GM12878 (cell line): Measurements from ENCODE around the gene KCNQ1. TPM values are rescaled to one million over a fixed set of nuclear protein-coding genes. Genes with fewer than 3 reads are reported as not detected.

ENCODE experiments used
- ATAC-seq: fragments of 200-7000 bp; cut with Tn5 transposase; 3 replicates; pipeline ENCODE4 v1.9.1; 2020; ENCODE audit warnings: mild to moderate bottlenecking, moderate library complexity
- BruUV-seq: library from RNA; stranded (reverse); fragments of 400-500 nt; replicated peaks from 2 replicates; lab custom pipeline; 2021; lab: Mats Ljungman, UMichigan
- CTCF ChIA-PET: fragments of 300-600 bp; sonication (Branson Sonifier 250); formaldehyde crosslinking; extraction: SDS; loops from one replicate; lab custom pipeline; 2021; ENCODE audit warnings: inconsistent platforms; lab: Yijun Ruan, JAX
- POLR2A ChIA-PET: fragments of 350-600 bp; formaldehyde crosslinking; extraction: SDS; loops from one replicate; lab custom pipeline; 2021; ENCODE audit warnings: inconsistent platforms; lab: Charles Lee
- RAD21 ChIA-PET: fragments of 300-600 bp; sonication (Branson Sonifier 250); formaldehyde crosslinking; loops from one replicate; lab custom pipeline; 2023; ENCODE audit warnings: antibody characterized with exemption; ENCODE audit not compliant: unreplicated experiment; lab: Charles Lee
- SMC1A ChIA-PET: fragments of 300-600 bp; sonication (Branson Sonifier 250); formaldehyde crosslinking; loops from one replicate; lab custom pipeline; 2023; ENCODE audit not compliant: unreplicated experiment, uncharacterized antibody; lab: Charles Lee
- DNase-seq: peaks from one replicate; pipeline ENCODE4 v3.0.0-alpha.2; 2011; ENCODE audit warnings: low read depth, low spot score
- FAIRE-seq: peaks from 3 replicates; lab custom pipeline; 2011; peaks lifted over from hg19 to GRCh38; lab: Jason Lieb, UNC
- H2AFZ ChIP-seq: 2 replicates; pipeline ENCODE4 v1.6.0; 2011; ENCODE audit warnings: low read depth, low read length, control low read depth; ENCODE audit not compliant: control insufficient read depth
- H3K27ac ChIP-seq: 2 replicates; pipeline ENCODE4 v1.5.1; 2011; ENCODE audit warnings: control low read depth; ENCODE audit not compliant: control insufficient read depth, insufficient read depth
- H3K27me3 ChIP-seq, 2 experiments: replicated peaks in 1 of 2; 2 replicates each; pipeline versions ENCODE4 v1.6.0 to v1.6.1; 2011; ENCODE audit warnings: low read length in 1 of 2; ENCODE audit not compliant: control insufficient read depth in 2 of 2, insufficient read depth in 2 of 2
- H3K36me3 ChIP-seq, 2 experiments: 2 replicates each; pipeline ENCODE4 v1.5.1; 2011; ENCODE audit warnings: low read length in 1 of 2; ENCODE audit not compliant: control insufficient read depth in 2 of 2, insufficient read depth in 2 of 2
- H3K4me1 ChIP-seq: 2 replicates; pipeline ENCODE4 v1.6.1; 2011; ENCODE audit warnings: mild to moderate bottlenecking, low read length, moderate library complexity, mixed read lengths; ENCODE audit not compliant: control insufficient read depth, insufficient read depth
- H3K4me2 ChIP-seq: 2 replicates; pipeline ENCODE4 v1.6.0; 2011; ENCODE audit warnings: control low read depth; ENCODE audit not compliant: control insufficient read depth, insufficient read depth
- H3K4me3 ChIP-seq: fragments of 200-600 bp; sonication (generic); 2 replicates; pipeline ENCODE4 v1.5.1; 2016
- H3K79me2 ChIP-seq: 2 replicates; pipeline ENCODE4 v1.6.0; 2011; ENCODE audit warnings: low read length; ENCODE audit not compliant: control insufficient read depth, insufficient read depth
- H3K9ac ChIP-seq: 2 replicates; pipeline ENCODE4 v1.8.0; 2011; ENCODE audit warnings: low read length, control low read depth, mixed read lengths; ENCODE audit not compliant: control insufficient read depth, insufficient read depth
- H3K9me3 ChIP-seq: replicated peaks from 3 replicates; pipeline ENCODE4 v1.5.1; 2011; ENCODE audit warnings: mild to moderate bottlenecking, low read length; ENCODE audit not compliant: control insufficient read depth, insufficient read depth
- H4K20me1 ChIP-seq: 2 replicates; pipeline ENCODE4 v1.6.0; 2011; ENCODE audit not compliant: control insufficient read depth, insufficient read depth
- FOS ChIP-seq: IDR thresholded peaks from 3 replicates; pipeline ENCODE4 v1.6.1; 2011; ENCODE audit warnings: borderline replicate concordance; ENCODE audit not compliant: insufficient read length; ENCODE audit errors: extremely low read depth
- NBN ChIP-seq: fragments of 450-650 bp; IDR thresholded peaks from 2 replicates; pipeline ENCODE4 v1.6.1; 2016
- NR2C2 ChIP-seq: IDR thresholded peaks from 2 replicates; pipeline ENCODE4 v1.6.1; 2011; ENCODE audit warnings: borderline replicate concordance, low read depth; ENCODE audit not compliant: control insufficient read depth, insufficient read length
- POLR2A ChIP-seq: IDR thresholded peaks from 2 replicates; pipeline ENCODE4 v1.6.1; 2011; ENCODE audit warnings: low read depth, mild to moderate bottlenecking, low read length
- SMARCA5 ChIP-seq: fragments of 450-650 bp; IDR thresholded peaks from 2 replicates; pipeline ENCODE4 v1.6.1; 2017; ENCODE audit warnings: mild to moderate bottlenecking
- SP1 ChIP-seq: IDR thresholded peaks from one replicate; pipeline ENCODE4 v1.6.1; 2011; ENCODE audit warnings: low read depth, low read length
- TCF3 ChIP-seq: IDR thresholded peaks from 2 replicates; pipeline ENCODE4 v1.6.1; 2012; ENCODE audit warnings: low read depth, mild to moderate bottlenecking, low read length, borderline replicate concordance; ENCODE audit not compliant: insufficient read depth
- ZNF384 ChIP-seq: IDR thresholded peaks from 2 replicates; pipeline ENCODE4 v1.6.1; 2012; ENCODE audit warnings: low read depth, mild to moderate bottlenecking, low read length, improper control_type of control experiment, borderline replicate concordance
- WGBS: methylation state at CpG from one replicate; pipeline ENCODE4 v1.1.6; 2016; ENCODE audit warnings: low lambda C conversion rate; ENCODE audit not compliant: insufficient replicate concordance, insufficient coverage; ENCODE audit errors: missing lambda C conversion rate; 5-methylcytosine and 5-hydroxymethylcytosine counted together
- in situ Hi-C: fragments of 300-500 bp; cut with MboI; formaldehyde crosslinking; loops from 9 replicates; pipeline ENCODE4 v1.14.3; 2018; ENCODE audit warnings: mixed read lengths
- intact Hi-C: fragments of 100-400 bp; cut with micrococcal nuclease; formaldehyde crosslinking; loops from one replicate; pipeline ENCODE4 v1.14.2; 2022; ENCODE audit not compliant: unreplicated experiment
- polyA plus RNA-seq, 11 experiments: library from polyadenylated mRNA; depleted of rRNA in 4 of 11; unstranded in 6 of 11; stranded (reverse) in 5 of 11; fragments of >200 nt; fragmentation: Nextera tagmentation in 4 of 11; fragmentation: Illumina TruSeq in 1 of 11; extraction: Ambion mirVana in 4 of 11; extraction: Trizol in 1 of 11; gene quantifications; 1 replicate in 1 of 11; 2 replicates in 10 of 11; pipeline versions ENCODE4 v1.2.1 to v1.2.3, GENCODE V29; 2011 to 2016; ENCODE audit warnings: inconsistent platforms in 2 of 11, missing spikeins in 2 of 11, low read depth in 1 of 11
- total RNA-seq, 4 experiments: library from RNA; depleted of rRNA in 3 of 4; stranded (reverse); fragments of >200 nt in 3 of 4; fragmentation: Illumina TruSeq in 1 of 4; extraction: Trizol in 1 of 4; gene quantifications; 2 replicates each; pipeline versions ENCODE4 v1.2.1 to v1.2.3, GENCODE V29; 2013 to 2021
- TF ChIP-seq, protein P1 (sequence below): IDR thresholded peaks from 2 replicates; pipeline ENCODE4 v1.6.1; 2011; ENCODE audit warnings: mild to moderate bottlenecking, low read depth, low read length, moderate library complexity; ENCODE audit not compliant: insufficient replicate concordance
- TF ChIP-seq, protein P2 (sequence below): IDR thresholded peaks from 2 replicates; pipeline ENCODE4 v1.6.1; 2012; ENCODE audit warnings: improper control_type of control experiment, low read depth, low read length; ENCODE audit not compliant: insufficient replicate concordance
- TF ChIP-seq, protein P3 (sequence below): IDR thresholded peaks from 2 replicates; pipeline ENCODE4 v1.6.1; 2011; ENCODE audit warnings: low read depth, mild to moderate bottlenecking, low read length, moderate library complexity, borderline replicate concordance; ENCODE audit errors: extremely low read depth

KCNQ1 gene
- total and polyA plus RNA-seq, 10 of the 15 experiments (the other 5 are each of a cell fraction or from before 2014, with no cell fraction given), result 0.03 to 0.15 (median 0.12) TPM; not detected in 7

DNA sequence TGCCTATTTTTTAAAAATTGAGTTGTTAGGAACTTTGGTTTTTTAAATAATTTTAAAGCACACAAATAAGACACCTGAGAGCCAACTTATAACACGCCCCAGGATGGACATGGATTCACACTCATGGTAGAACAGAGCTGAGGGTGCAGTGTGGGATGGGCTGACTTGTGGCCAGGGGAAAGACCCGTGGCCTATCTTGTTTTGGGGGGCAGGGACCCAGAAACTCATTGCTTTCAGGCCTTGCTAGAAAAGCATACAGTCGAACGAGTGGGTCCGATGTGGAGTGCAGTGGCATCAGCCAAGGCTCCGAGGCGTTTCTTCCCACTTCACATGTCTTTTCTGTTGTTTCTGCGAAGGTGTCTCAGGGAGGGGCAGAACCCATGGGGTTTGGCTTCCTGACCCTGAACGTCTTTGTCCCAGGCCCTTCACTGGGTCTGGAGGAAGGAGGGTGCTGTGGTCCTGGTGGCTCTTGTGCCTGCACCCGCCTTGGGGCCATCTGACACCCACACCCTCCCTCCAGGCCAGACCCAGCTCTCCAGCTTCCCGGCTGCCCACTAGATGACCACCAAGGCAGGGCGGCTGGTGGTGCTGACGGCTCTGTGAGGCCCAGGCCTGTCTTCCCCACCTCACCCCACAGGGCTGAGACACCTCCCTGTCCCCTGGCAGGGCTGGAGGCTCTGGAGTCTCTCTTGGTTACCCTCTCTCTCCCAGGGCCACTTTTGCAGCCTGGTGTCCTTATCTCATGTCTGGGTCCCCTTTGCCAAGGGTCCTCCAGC is 120.8 kb downstream of the KCNQ1 start:
- Histone ChIP-seq H2AFZ (no peak overlapping the region), H3K4me3 (no peak overlapping the region), H3K27ac (no peak overlapping the region), H3K27me3 (no peaks in the 10 kb centered on the region), H3K4me1 (no peaks in the 10 kb centered on the region), H3K9ac (no peak overlapping the region), H3K79me2 (no peaks in the 10 kb centered on the region), H4K20me1 (no peaks in the 10 kb centered on the region), H3K4me2 (no peak overlapping the region), H3K36me3 (no peaks in the 10 kb centered on the region), H3K9me3 (no peaks in the 10 kb centered on the region)
- WGBS, result 34% methylated on average over 13 of the region's 13 CpGs
- no peak for ATAC-seq
- RAD21 ChIA-PET, result no interaction called here
- TF ChIP-seq, protein P1, sequence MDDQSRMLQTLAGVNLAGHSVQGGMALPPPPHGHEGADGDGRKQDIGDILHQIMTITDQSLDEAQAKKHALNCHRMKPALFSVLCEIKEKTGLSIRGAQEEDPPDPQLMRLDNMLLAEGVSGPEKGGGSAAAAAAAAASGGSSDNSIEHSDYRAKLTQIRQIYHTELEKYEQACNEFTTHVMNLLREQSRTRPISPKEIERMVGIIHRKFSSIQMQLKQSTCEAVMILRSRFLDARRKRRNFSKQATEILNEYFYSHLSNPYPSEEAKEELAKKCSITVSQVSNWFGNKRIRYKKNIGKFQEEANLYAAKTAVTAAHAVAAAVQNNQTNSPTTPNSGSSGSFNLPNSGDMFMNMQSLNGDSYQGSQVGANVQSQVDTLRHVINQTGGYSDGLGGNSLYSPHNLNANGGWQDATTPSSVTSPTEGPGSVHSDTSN, result no peak
- TF ChIP-seq FOS (no peak), TCF3 (no peak), POLR2A (no peak), SP1 (no peak), NBN (no peak), NR2C2 (no peak), SMARCA5 (no peak), ZNF384 (no peak)
- TF ChIP-seq, protein P2, sequence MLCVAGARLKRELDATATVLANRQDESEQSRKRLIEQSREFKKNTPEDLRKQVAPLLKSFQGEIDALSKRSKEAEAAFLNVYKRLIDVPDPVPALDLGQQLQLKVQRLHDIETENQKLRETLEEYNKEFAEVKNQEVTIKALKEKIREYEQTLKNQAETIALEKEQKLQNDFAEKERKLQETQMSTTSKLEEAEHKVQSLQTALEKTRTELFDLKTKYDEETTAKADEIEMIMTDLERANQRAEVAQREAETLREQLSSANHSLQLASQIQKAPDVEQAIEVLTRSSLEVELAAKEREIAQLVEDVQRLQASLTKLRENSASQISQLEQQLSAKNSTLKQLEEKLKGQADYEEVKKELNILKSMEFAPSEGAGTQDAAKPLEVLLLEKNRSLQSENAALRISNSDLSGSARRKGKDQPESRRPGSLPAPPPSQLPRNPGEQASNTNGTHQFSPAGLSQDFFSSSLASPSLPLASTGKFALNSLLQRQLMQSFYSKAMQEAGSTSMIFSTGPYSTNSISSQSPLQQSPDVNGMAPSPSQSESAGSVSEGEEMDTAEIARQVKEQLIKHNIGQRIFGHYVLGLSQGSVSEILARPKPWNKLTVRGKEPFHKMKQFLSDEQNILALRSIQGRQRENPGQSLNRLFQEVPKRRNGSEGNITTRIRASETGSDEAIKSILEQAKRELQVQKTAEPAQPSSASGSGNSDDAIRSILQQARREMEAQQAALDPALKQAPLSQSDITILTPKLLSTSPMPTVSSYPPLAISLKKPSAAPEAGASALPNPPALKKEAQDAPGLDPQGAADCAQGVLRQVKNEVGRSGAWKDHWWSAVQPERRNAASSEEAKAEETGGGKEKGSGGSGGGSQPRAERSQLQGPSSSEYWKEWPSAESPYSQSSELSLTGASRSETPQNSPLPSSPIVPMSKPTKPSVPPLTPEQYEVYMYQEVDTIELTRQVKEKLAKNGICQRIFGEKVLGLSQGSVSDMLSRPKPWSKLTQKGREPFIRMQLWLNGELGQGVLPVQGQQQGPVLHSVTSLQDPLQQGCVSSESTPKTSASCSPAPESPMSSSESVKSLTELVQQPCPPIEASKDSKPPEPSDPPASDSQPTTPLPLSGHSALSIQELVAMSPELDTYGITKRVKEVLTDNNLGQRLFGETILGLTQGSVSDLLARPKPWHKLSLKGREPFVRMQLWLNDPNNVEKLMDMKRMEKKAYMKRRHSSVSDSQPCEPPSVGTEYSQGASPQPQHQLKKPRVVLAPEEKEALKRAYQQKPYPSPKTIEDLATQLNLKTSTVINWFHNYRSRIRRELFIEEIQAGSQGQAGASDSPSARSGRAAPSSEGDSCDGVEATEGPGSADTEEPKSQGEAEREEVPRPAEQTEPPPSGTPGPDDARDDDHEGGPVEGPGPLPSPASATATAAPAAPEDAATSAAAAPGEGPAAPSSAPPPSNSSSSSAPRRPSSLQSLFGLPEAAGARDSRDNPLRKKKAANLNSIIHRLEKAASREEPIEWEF, result no peak
- TF ChIP-seq, protein P3, sequence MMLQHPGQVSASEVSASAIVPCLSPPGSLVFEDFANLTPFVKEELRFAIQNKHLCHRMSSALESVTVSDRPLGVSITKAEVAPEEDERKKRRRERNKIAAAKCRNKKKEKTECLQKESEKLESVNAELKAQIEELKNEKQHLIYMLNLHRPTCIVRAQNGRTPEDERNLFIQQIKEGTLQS, result no peak
- CTCF ChIA-PET, result no interaction called here
- no peak for FAIRE-seq
- POLR2A ChIA-PET, result no interaction called here
- in situ Hi-C loops, result no loop called here
- no TSS peak for BruUV-seq
- intact Hi-C loops, result no loop called here
- no peak for DNase-seq
- SMC1A ChIA-PET, result no interaction called here
